Measurements from ENCODE around the gene CX3CL1.

DNA sequence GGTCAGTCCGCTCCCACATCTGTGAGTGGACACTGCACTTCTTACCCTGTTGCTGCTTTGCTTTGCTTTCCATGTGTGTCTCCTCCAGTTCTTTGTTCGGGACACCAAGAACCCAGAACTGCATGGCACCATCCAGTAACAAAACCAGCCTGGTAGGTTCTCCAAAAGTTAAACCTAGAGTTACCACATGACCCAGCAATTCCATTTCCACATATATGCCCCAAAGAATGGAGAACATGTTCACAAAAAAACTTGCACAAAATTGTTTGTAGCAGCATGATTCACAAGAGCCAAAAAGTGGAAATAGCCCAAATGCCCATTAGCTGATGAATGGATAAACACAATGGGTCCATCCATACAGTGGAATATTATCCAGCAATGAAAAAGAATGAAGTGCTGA, 24.0 kb upstream of the CX3CL1 start:
- TF ChIP-seq, protein P1, sequence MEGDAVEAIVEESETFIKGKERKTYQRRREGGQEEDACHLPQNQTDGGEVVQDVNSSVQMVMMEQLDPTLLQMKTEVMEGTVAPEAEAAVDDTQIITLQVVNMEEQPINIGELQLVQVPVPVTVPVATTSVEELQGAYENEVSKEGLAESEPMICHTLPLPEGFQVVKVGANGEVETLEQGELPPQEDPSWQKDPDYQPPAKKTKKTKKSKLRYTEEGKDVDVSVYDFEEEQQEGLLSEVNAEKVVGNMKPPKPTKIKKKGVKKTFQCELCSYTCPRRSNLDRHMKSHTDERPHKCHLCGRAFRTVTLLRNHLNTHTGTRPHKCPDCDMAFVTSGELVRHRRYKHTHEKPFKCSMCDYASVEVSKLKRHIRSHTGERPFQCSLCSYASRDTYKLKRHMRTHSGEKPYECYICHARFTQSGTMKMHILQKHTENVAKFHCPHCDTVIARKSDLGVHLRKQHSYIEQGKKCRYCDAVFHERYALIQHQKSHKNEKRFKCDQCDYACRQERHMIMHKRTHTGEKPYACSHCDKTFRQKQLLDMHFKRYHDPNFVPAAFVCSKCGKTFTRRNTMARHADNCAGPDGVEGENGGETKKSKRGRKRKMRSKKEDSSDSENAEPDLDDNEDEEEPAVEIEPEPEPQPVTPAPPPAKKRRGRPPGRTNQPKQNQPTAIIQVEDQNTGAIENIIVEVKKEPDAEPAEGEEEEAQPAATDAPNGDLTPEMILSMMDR (IDR thresholded peaks at IDR 0.05) = no peak
- TF ChIP-seq POLR2A (IDR thresholded peaks at IDR 0.05) (no peak), POLR2AphosphoS5 (IDR thresholded peaks at IDR 0.05) (no peak)

All from breast epithelium (tissue), 3 donors.